ENCODE results near the gene GAB3. TPM values are rescaled to one million over a fixed set of nuclear protein-coding genes. Genes with fewer than 3 reads are reported as not detected.

The GAB3 gene
- polyA plus RNA-seq, 2 donors, result 0.56 to 0.57 TPM

GRCh38 chrX:154784149-154784995 lies 33.5 kb upstream of the GAB3 start:
- H3K27ac ChIP-seq (ENCODE audit: low read depth in 2 of 2, low read length in 1 of 2), result no peak overlapping the region
- no peaks in the 10 kb centered on the region for H3K27me3 ChIP-seq (ENCODE audit: control insufficient read depth in 1 of 2, insufficient read depth in 2 of 2, low read length in 2 of 2)
- H3K36me3 ChIP-seq (ENCODE audit: control insufficient read depth in 2 of 2, insufficient read depth in 2 of 2, low read length in 1 of 2), result no peaks in the 10 kb centered on the region
- H3K4me1 ChIP-seq (ENCODE audit: control insufficient read depth in 2 of 2, insufficient read depth in 2 of 2, low read length in 1 of 2), result no peaks in the 10 kb centered on the region
- no peak overlapping the region for H3K4me3 ChIP-seq (ENCODE audit: low read depth in 1 of 2, low read length in 2 of 2)
- H3K9me3 ChIP-seq (ENCODE audit: control insufficient read depth in 2 of 2, insufficient read depth in 1 of 2, low read depth in 1 of 2, low read length in 1 of 2), result no peaks in the 10 kb centered on the region
- WGBS, 2 donors, result 80 to 89% methylated on average over 13 of the region's 13 CpGs

DNA sequence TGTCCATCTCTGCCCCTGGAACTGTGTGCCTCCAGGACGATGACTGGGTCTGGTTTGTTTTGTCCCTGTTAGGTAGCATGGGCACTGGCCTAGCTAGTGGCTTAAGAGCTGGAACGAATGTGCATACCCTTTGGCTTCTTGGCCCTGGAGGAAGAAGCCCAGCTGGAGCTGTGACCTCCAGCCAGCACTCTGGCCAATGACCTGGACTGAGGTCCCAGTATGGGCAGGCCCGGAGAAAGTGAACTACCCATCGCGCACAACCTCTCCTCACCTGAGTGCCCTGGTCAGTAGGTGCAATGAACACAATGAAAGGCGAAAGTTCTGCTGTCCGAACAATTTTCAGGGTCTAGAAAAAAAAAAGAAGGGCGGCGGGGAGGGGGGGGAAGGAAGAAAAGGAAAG lies 30.1 kb upstream of the GAB3 start:
- Histone ChIP-seq H3K4me3 (ENCODE audit: low read depth in 1 of 2, low read length in 2 of 2) (no peak overlapping the region), H3K27ac (ENCODE audit: low read depth in 2 of 2, low read length in 1 of 2) (no peak overlapping the region), H3K36me3 (ENCODE audit: control insufficient read depth in 2 of 2, insufficient read depth in 2 of 2, low read length in 1 of 2) (peaks cover 0 to 5% of the 10 kb centered on the region in 2 donors), H3K27me3 (ENCODE audit: control insufficient read depth in 1 of 2, insufficient read depth in 2 of 2, low read length in 2 of 2) (no peaks in the 10 kb centered on the region), H3K4me1 (ENCODE audit: control insufficient read depth in 2 of 2, insufficient read depth in 2 of 2, low read length in 1 of 2) (no peaks in the 10 kb centered on the region), H3K9me3 (ENCODE audit: control insufficient read depth in 2 of 2, insufficient read depth in 1 of 2, low read depth in 1 of 2, low read length in 1 of 2) (no peaks in the 10 kb centered on the region)
- 85 to 93% methylated on average over 9 of the region's 9 CpGs for WGBS, 2 donors

GRCh38 chrX:154779261-154779660 lies 28.4 kb upstream of the GAB3 start:
- Histone ChIP-seq H3K36me3 (ENCODE audit: control insufficient read depth in 2 of 2, insufficient read depth in 2 of 2, low read length in 1 of 2) (peaks cover 0 to 18% of the 10 kb centered on the region in 2 donors), H3K27me3 (ENCODE audit: control insufficient read depth in 1 of 2, insufficient read depth in 2 of 2, low read length in 2 of 2) (no peaks in the 10 kb centered on the region), H3K9me3 (ENCODE audit: control insufficient read depth in 2 of 2, insufficient read depth in 1 of 2, low read depth in 1 of 2, low read length in 1 of 2) (no peaks in the 10 kb centered on the region), H3K4me1 (ENCODE audit: control insufficient read depth in 2 of 2, insufficient read depth in 2 of 2, low read length in 1 of 2) (no peaks in the 10 kb centered on the region), H3K4me3 (ENCODE audit: low read depth in 1 of 2, low read length in 2 of 2) (no peak overlapping the region), H3K27ac (ENCODE audit: low read depth in 2 of 2, low read length in 1 of 2) (no peak overlapping the region)
- 88% methylated on average over 4 of the region's 4 CpGs for WGBS, 2 donors

GRCh38 chrX:154776753-154777152 lies 25.9 kb upstream of the GAB3 start:
- H3K27ac ChIP-seq (ENCODE audit: low read depth in 2 of 2, low read length in 1 of 2), result no peak overlapping the region
- no peaks in the 10 kb centered on the region for H3K9me3 ChIP-seq (ENCODE audit: control insufficient read depth in 2 of 2, insufficient read depth in 1 of 2, low read depth in 1 of 2, low read length in 1 of 2)
- no peak overlapping the region for H3K4me3 ChIP-seq (ENCODE audit: low read depth in 1 of 2, low read length in 2 of 2)
- H3K36me3 ChIP-seq (ENCODE audit: control insufficient read depth in 2 of 2, insufficient read depth in 2 of 2, low read length in 1 of 2), result peaks cover 0 to 23% of the 10 kb centered on the region in 2 donors
- H3K4me1 ChIP-seq (ENCODE audit: control insufficient read depth in 2 of 2, insufficient read depth in 2 of 2, low read length in 1 of 2), result no peaks in the 10 kb centered on the region
- no peaks in the 10 kb centered on the region for H3K27me3 ChIP-seq (ENCODE audit: control insufficient read depth in 1 of 2, insufficient read depth in 2 of 2, low read length in 2 of 2)
- WGBS, 2 donors, result 88 to 97% methylated on average over 2 of the region's 2 CpGs

GRCh38 chrX:154775419-154776349 lies 24.8 kb upstream of the GAB3 start:
- WGBS, 2 donors, result 74% methylated on average over 15 of the region's 15 CpGs
- Histone ChIP-seq H3K36me3 (ENCODE audit: control insufficient read depth in 2 of 2, insufficient read depth in 2 of 2, low read length in 1 of 2) (peaks cover 0 to 23% of the 10 kb centered on the region in 2 donors), H3K27ac (ENCODE audit: low read depth in 2 of 2, low read length in 1 of 2) (no peak overlapping the region), H3K4me1 (ENCODE audit: control insufficient read depth in 2 of 2, insufficient read depth in 2 of 2, low read length in 1 of 2) (no peaks in the 10 kb centered on the region), H3K9me3 (ENCODE audit: control insufficient read depth in 2 of 2, insufficient read depth in 1 of 2, low read depth in 1 of 2, low read length in 1 of 2) (no peaks in the 10 kb centered on the region), H3K27me3 (ENCODE audit: control insufficient read depth in 1 of 2, insufficient read depth in 2 of 2, low read length in 2 of 2) (no peaks in the 10 kb centered on the region), H3K4me3 (ENCODE audit: low read depth in 1 of 2, low read length in 2 of 2) (no peak overlapping the region)

DNA sequence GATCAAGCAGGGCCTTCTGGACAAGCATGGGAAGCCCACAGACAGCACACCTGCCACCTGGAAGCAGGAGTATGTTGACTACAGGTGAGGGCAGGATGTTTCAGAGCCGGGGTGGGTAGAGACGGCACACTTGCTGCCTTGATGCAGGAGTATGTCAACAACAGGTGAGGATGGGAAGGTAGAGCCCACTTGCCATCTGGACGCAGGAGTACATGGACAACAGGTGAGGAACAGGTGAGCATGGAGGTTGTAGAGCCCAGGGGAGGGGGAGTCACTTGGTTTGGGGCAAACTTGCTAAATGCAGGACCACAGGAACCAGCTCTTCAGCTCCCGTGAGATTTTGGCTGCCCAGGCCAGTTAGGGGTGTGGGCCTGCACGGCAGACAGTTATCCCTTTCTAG lies 23.7 kb upstream of the GAB3 start:
- H3K4me3 ChIP-seq (ENCODE audit: low read depth in 1 of 2, low read length in 2 of 2), result no peak overlapping the region
- WGBS, 2 donors, result 79 to 82% methylated on average over 5 of the region's 5 CpGs
- H3K36me3 ChIP-seq (ENCODE audit: control insufficient read depth in 2 of 2, insufficient read depth in 2 of 2, low read length in 1 of 2), result peaks cover 0 to 26% of the 10 kb centered on the region in 2 donors
- H3K9me3 ChIP-seq (ENCODE audit: control insufficient read depth in 2 of 2, insufficient read depth in 1 of 2, low read depth in 1 of 2, low read length in 1 of 2), result no peaks in the 10 kb centered on the region
- H3K4me1 ChIP-seq (ENCODE audit: control insufficient read depth in 2 of 2, insufficient read depth in 2 of 2, low read length in 1 of 2), result no peaks in the 10 kb centered on the region
- no peak overlapping the region for H3K27ac ChIP-seq (ENCODE audit: low read depth in 2 of 2, low read length in 1 of 2)
- no peaks in the 10 kb centered on the region for H3K27me3 ChIP-seq (ENCODE audit: control insufficient read depth in 1 of 2, insufficient read depth in 2 of 2, low read length in 2 of 2)

DNA sequence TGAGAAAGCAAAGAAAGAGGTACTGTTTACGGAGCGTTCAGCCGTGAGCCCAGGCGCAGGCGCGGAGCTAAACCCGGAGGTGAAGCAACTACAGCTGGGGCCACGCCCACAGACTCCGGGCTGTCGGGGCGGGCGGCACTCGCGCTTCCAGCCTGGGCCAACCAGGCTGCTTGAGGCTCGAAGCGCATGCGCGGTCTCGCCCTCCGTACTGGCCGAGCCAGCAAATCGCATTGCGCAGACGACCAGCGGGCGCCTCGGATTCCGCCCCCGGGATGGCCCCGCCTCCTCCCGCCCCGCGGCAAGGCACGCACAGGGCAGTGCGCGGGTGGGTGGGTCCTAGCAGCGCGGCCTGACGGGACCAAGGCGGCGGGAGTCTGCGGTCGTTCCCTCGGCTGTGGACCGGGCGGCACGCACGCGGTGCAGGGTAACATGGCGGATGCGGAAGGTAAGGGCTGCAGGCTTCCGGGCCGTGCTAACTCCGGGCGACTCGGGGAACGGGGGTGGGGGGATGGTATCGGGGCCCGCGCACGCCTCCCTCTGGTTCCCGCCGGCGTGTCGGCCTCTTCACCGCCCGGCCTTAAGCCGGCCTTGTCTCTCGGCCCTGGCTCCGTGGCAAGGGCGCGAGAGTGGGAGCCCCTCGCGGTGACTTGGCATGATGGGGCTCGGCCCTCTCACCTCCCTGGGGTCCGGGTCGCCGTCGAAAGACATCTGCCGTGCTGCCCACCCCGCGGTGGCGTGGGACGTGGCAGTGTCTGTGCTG lies 11.8 kb upstream of the GAB3 start, which contains the start of gene DKC1:
Gene DKC1 (plus strand): TSS at position 328 of the 760 bp plus-strand sequence. CDS start 102 bp downstream, at position 430.
- peaks cover 0 to 5% of the 10 kb centered on the region in 2 donors for H3K27me3 ChIP-seq (ENCODE audit: control insufficient read depth in 1 of 2, insufficient read depth in 2 of 2, low read length in 2 of 2)
- WGBS, 2 donors, result 0 to 33% methylated on average over 61 to 84 of the region's 84 CpGs

GRCh38 chrX:154761977-154762536 lies 11.2 kb upstream of the GAB3 start:
- H3K4me3 ChIP-seq (ENCODE audit: low read depth in 1 of 2, low read length in 2 of 2), result peak overlapping the region; percentile 40 to 50
- no peaks in the 10 kb centered on the region for H3K9me3 ChIP-seq (ENCODE audit: control insufficient read depth in 2 of 2, insufficient read depth in 1 of 2, low read depth in 1 of 2, low read length in 1 of 2)
- H3K36me3 ChIP-seq (ENCODE audit: control insufficient read depth in 2 of 2, insufficient read depth in 2 of 2, low read length in 1 of 2), result no peaks in the 10 kb centered on the region
- peaks cover 0 to 5% of the 10 kb centered on the region in 2 donors for H3K27me3 ChIP-seq (ENCODE audit: control insufficient read depth in 1 of 2, insufficient read depth in 2 of 2, low read length in 2 of 2)
- peak overlapping the region; percentile 74 to 82 for H3K27ac ChIP-seq (ENCODE audit: low read depth in 2 of 2, low read length in 1 of 2)
- 9 to 34% methylated on average over 11 of the region's 11 CpGs for WGBS, 2 donors
- H3K4me1 ChIP-seq (ENCODE audit: control insufficient read depth in 2 of 2, insufficient read depth in 2 of 2, low read length in 1 of 2), result peaks cover 2 to 3% of the 10 kb centered on the region in 2 donors

More for the DNA sequence above, 11.8 kb upstream of the GAB3 start, which contains the start of gene DKC1:
- Histone ChIP-seq H3K4me1 (ENCODE audit: control insufficient read depth in 2 of 2, insufficient read depth in 2 of 2, low read length in 1 of 2) (peaks cover 2 to 3% of the 10 kb centered on the region in 2 donors), H3K4me3 (ENCODE audit: low read depth in 1 of 2, low read length in 2 of 2) (peak within 1 kb of the TSS; percentile 54 to 74), H3K36me3 (ENCODE audit: control insufficient read depth in 2 of 2, insufficient read depth in 2 of 2, low read length in 1 of 2) (no peaks in the 10 kb centered on the region), H3K9me3 (ENCODE audit: control insufficient read depth in 2 of 2, insufficient read depth in 1 of 2, low read depth in 1 of 2, low read length in 1 of 2) (no peaks in the 10 kb centered on the region), H3K27ac (ENCODE audit: low read depth in 2 of 2, low read length in 1 of 2) (peak within 1 kb of the TSS; percentile 74 to 82)
